ENCODE results near the gene GABBR2.

The GABBR2 gene

GRCh38 chr9:98568909-98569469 lies 139.7 kb downstream of the GABBR2 start:
- H3K4me3 ChIP-seq (ENCODE audit: low read depth, low read length): no peak overlapping the region
- no peak for DNase-seq (ENCODE audit: low read depth)
- no peak for TF ChIP-seq CTCF (conservative IDR thresholded peaks at IDR 0.05; ENCODE audit: low read depth, low read length)

GRCh38 chr9:98568234-98568908 lies 140.4 kb downstream of the GABBR2 start:
- no peak for DNase-seq (ENCODE audit: low read depth)
- no peak for TF ChIP-seq CTCF (conservative IDR thresholded peaks at IDR 0.05; ENCODE audit: low read depth, low read length)
- no peak overlapping the region for H3K4me3 ChIP-seq (ENCODE audit: low read depth, low read length)

DNA sequence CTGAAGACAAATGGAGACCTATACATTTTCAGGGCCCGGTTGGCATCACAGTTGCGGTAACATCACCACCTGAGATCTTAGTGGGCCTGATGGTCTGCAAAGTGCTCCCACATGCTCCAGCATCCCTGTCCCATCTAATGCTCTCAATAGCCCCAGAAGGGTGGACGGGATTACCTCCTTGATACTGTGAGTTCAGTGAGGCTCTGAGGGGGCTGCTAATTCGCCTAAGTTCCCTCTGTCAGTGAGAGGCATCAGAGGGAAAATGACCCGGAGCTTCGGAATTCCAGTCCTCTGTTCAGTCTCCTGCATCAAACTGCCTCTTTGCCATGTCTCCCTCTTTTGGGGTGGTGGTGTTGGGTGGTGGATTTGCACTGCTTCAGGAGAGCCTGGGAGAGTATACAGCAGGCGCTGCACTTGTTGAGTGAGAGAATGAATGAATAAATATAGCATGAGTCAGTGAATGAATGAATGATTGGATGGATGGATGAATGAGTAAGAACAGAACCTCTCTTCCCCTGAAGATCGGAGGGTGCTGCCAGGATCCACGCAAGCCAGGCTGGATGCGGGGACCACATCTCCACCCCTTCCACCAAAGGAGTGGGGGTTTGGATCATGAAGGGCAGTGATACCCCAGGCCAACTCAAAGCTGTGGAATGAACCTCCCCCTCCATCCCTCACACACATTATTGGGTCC lies 141.0 kb downstream of the GABBR2 start:
- no peak for DNase-seq (ENCODE audit: low read depth)
- no peak for TF ChIP-seq CTCF (conservative IDR thresholded peaks at IDR 0.05; ENCODE audit: low read depth, low read length)

DNA sequence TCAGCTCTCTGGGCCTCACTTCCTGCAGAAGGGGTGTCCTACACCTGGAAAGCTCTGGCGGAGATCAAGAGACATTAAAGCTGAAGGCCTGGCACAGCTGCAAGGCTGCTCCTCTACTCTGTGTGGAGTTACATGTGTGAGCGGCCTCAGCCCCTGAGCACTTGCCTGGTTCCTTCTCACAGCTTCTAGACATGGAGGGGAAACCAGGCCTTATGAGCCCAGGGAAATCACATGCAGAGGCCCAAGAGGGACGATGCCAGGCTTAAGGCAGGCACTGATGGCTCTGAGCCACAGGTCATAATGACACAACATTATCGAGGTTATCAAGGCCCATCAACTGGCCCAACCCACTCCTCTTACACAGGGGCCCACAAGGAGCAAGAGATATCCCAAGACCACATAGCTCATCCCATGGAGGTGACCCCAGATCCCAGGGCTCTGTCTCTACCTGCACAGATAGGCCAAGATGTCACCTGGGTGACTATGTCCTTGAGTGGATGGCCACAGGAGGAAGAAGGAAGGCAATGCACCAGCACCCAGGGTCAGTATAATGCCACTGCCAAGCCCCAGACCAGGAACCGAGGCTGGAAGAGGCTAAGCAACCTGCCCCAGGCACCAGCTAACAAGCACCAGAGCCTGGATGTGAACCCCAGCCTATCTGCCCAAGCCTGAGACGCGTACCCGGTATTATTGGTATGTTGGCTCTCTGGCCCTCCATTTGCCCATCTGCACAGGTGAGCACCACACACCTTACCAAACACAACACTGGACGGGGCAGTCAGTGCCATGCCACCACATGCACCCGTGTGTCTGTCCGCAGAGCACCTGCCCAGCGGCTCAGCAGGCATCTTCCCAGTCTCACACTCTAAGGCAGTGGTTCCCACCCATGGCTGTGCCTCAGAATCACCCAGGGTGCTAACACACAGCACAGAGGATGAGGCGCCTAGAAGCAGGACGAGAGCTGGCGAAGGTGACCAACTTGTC lies 143.3 kb downstream of the GABBR2 start:
- no peak overlapping the region for H3K4me3 ChIP-seq (ENCODE audit: low read depth, low read length)
- TF ChIP-seq CTCF (conservative IDR thresholded peaks at IDR 0.05; ENCODE audit: low read depth, low read length): no peak
- DNase-seq (ENCODE audit: low read depth): no peak

More for the DNA sequence above, 141.0 kb downstream of the GABBR2 start:
- no peak overlapping the region for H3K4me3 ChIP-seq (ENCODE audit: low read depth, low read length)

GRCh38 chr9:98564714-98565113 lies 144.0 kb downstream of the GABBR2 start:
- no peak for DNase-seq (ENCODE audit: low read depth)
- no peak overlapping the region for H3K4me3 ChIP-seq (ENCODE audit: low read depth, low read length)
- no peak for TF ChIP-seq CTCF (conservative IDR thresholded peaks at IDR 0.05; ENCODE audit: low read depth, low read length)

GRCh38 chr9:98563988-98564387 lies 144.7 kb downstream of the GABBR2 start:
- no peak for DNase-seq (ENCODE audit: low read depth)
- H3K4me3 ChIP-seq (ENCODE audit: low read depth, low read length): no peak overlapping the region
- no peak for TF ChIP-seq CTCF (conservative IDR thresholded peaks at IDR 0.05; ENCODE audit: low read depth, low read length)
